HCT116 (cell line): ENCODE data around the gene CEMP1. TPM values are rescaled to one million over a fixed set of nuclear protein-coding genes. Genes with fewer than 3 reads are reported as not detected.
"Not testable (repeated sequence)": the region's sequence is repeated elsewhere in the genome, so short reads cannot be mapped to it uniquely, and the experiment has no call there.

Source experiments
- ATAC-seq: fragments of 200-7000 bp; cut with Tn5 transposase; 2 replicates; pipeline ENCODE4 v1.9.1; 2020; ENCODE audit warnings: mild to moderate bottlenecking, moderate library complexity
- BruUV-seq: library from RNA; stranded (reverse); fragments of 400-500 nt; replicated peaks from 2 replicates; lab custom pipeline; 2021; lab: Mats Ljungman, UMichigan
- CTCF ChIA-PET: fragments of 300-600 bp; sonication (Branson Sonifier 250); formaldehyde crosslinking; loops from one replicate; lab custom pipeline; 2021; ENCODE audit warnings: antibody characterized with exemption; lab: Charles Lee
- POLR2A ChIA-PET: fragments of 300-600, 350-600 bp; sonication (Branson Sonifier 250); formaldehyde crosslinking; loops from one replicate; lab custom pipeline; 2021; ENCODE audit warnings: antibody characterized with exemption; lab: Charles Lee
- RAD21 ChIA-PET, 2 experiments: fragments of 300-600 bp; sonication (Branson Sonifier 250); formaldehyde crosslinking; loops; one replicate each; lab custom pipeline; 2023; ENCODE audit warnings: low total read pairs in 2 of 2; ENCODE audit not compliant: uncharacterized antibody in 2 of 2, unreplicated experiment in 2 of 2, low non-redundant PET in 1 of 2; lab: Charles Lee
- DNase-seq: peaks from one replicate; pipeline ENCODE4 v3.0.0-alpha.2; 2010; ENCODE audit warnings: low read depth, low spot score
- H2AFZ ChIP-seq: fragments of 200-600 bp; shearing (Covaris generic), sonication (generic); 2 replicates; pipeline ENCODE4 v1.6.1; 2017; ENCODE audit warnings: low read depth, mixed run types, mixed read lengths, antibody characterized with exemption, low read length; ENCODE audit not compliant: poor library complexity, severe bottlenecking
- H3K27ac ChIP-seq: 2 replicates; pipeline ENCODE4 v1.5.1; 2012; ENCODE audit warnings: low read depth, low read length
- H3K27me3 ChIP-seq: fragments of 200-600 bp; sonication (generic); 2 replicates; pipeline ENCODE4 v1.6.1; 2016; ENCODE audit warnings: mixed run types, low read length, mixed read lengths; ENCODE audit not compliant: insufficient read depth
- H3K36me3 ChIP-seq, 2 experiments: fragments of 200-500 bp in 1 of 2; fragments of 200-600 bp in 1 of 2; sonication (Bioruptor generic) in 1 of 2; sonication (generic) in 1 of 2; 2 replicates each; pipeline versions ENCODE4 v1.5.1 to v1.6.1; 2014 to 2016; ENCODE audit warnings: low read length in 2 of 2, inconsistent platforms in 1 of 2, mixed read lengths in 1 of 2, mixed run types in 1 of 2; ENCODE audit not compliant: insufficient read depth in 2 of 2, control insufficient read depth in 1 of 2
- H3K4me1 ChIP-seq, 2 experiments: fragments of 200-600 bp in 1 of 2; sonication (generic) in 1 of 2; 2 replicates each; pipeline versions ENCODE4 v1.5.1 to v1.6.1; 2012 to 2017; ENCODE audit warnings: low read length in 2 of 2, inconsistent platforms in 1 of 2, mild to moderate bottlenecking in 1 of 2, mixed read lengths in 1 of 2, mixed run types in 1 of 2, moderate library complexity in 1 of 2; ENCODE audit not compliant: insufficient read depth in 2 of 2, control insufficient read depth in 1 of 2
- H3K4me2 ChIP-seq: fragments of 200-600 bp; sonication (generic); 2 replicates; pipeline ENCODE4 v1.6.1; 2017; ENCODE audit warnings: mixed run types, low read length, mixed read lengths
- H3K4me3 ChIP-seq, 2 experiments: fragments of 200-600 bp in 1 of 2; sonication (generic) in 1 of 2; replicated peaks in 1 of 2; 2 replicates each; pipeline ENCODE4 v1.5.1; 2011 to 2016; ENCODE audit warnings: low read length in 2 of 2, control low read depth in 1 of 2, low read depth in 1 of 2, mild to moderate bottlenecking in 1 of 2, mixed read lengths in 1 of 2, mixed run types in 1 of 2
- H3K79me2 ChIP-seq: fragments of 200-600 bp; sonication (generic); 2 replicates; pipeline ENCODE4 v1.6.1; 2017; ENCODE audit warnings: mild to moderate bottlenecking, mixed run types, low read length, moderate library complexity, mixed read lengths; ENCODE audit not compliant: insufficient read depth
- H3K9ac ChIP-seq: fragments of 200-600 bp; sonication (generic); 2 replicates; pipeline ENCODE4 v1.6.1; 2016; ENCODE audit warnings: low read length, mixed read lengths
- H3K9me2 ChIP-seq: fragments of 200-600 bp; sonication (generic), shearing (Covaris generic); 2 replicates; pipeline ENCODE4 v1.6.1; 2017; ENCODE audit warnings: mixed run types, mild to moderate bottlenecking, moderate library complexity; ENCODE audit not compliant: insufficient read depth
- H3K9me3 ChIP-seq, 2 experiments: fragments of 200-500 bp in 1 of 2; fragments of 200-600 bp in 1 of 2; sonication (Bioruptor generic) in 1 of 2; sonication (generic) in 1 of 2; 2 replicates each; pipeline ENCODE4 v1.6.1; 2014 to 2017; ENCODE audit warnings: low read length in 2 of 2, mixed read lengths in 2 of 2, inconsistent platforms in 1 of 2, low read depth in 1 of 2, mild to moderate bottlenecking in 1 of 2, mixed run types in 1 of 2, moderate library complexity in 1 of 2; ENCODE audit not compliant: control insufficient read depth in 1 of 2, insufficient read depth in 1 of 2
- H4K20me1 ChIP-seq: fragments of 200-600 bp; sonication (generic), shearing (Covaris generic); 2 replicates; pipeline ENCODE4 v1.6.1; 2017; ENCODE audit warnings: mixed run types, mild to moderate bottlenecking, moderate library complexity; ENCODE audit not compliant: insufficient read depth
- EGR1 ChIP-seq: IDR thresholded peaks from 2 replicates; pipeline ENCODE4 v1.6.1; 2012; ENCODE audit warnings: low read depth
- JUND ChIP-seq: IDR thresholded peaks from 2 replicates; pipeline ENCODE4 v1.6.1; 2012
- SIN3A ChIP-seq: IDR thresholded peaks from 2 replicates; pipeline ENCODE4 v1.6.1; 2012; ENCODE audit warnings: low read depth
- intact Hi-C: fragments of 100-400 bp; cut with micrococcal nuclease; formaldehyde crosslinking; loops from 2 replicates; pipeline ENCODE4 v1.10.0; 2022
- total RNA-seq: library from RNA; stranded (reverse); gene quantifications from one replicate; pipeline ENCODE4 v1.2.1, GENCODE V29; 2021; ENCODE audit not compliant: unreplicated experiment
- TF ChIP-seq, protein P1 (sequence below): IDR thresholded peaks from 2 replicates; pipeline ENCODE4 v1.6.1; 2011; ENCODE audit warnings: mild to moderate bottlenecking, low read length, moderate library complexity; ENCODE audit not compliant: insufficient replicate concordance; ENCODE audit errors: extremely low read depth

Gene CEMP1
- total RNA-seq, 1 experiment from 2014 or later = 0.32 TPM

GRCh38 chr16:2533912-2534311 is 2.7 kb upstream of the CEMP1 start (continued):
- TF ChIP-seq, protein P1, sequence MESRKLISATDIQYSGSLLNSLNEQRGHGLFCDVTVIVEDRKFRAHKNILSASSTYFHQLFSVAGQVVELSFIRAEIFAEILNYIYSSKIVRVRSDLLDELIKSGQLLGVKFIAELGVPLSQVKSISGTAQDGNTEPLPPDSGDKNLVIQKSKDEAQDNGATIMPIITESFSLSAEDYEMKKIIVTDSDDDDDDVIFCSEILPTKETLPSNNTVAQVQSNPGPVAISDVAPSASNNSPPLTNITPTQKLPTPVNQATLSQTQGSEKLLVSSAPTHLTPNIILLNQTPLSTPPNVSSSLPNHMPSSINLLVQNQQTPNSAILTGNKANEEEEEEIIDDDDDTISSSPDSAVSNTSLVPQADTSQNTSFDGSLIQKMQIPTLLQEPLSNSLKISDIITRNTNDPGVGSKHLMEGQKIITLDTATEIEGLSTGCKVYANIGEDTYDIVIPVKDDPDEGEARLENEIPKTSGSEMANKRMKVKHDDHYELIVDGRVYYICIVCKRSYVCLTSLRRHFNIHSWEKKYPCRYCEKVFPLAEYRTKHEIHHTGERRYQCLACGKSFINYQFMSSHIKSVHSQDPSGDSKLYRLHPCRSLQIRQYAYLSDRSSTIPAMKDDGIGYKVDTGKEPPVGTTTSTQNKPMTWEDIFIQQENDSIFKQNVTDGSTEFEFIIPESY = no peak
- TF ChIP-seq JUND = no peak
- TF ChIP-seq SIN3A = no peak
- TF ChIP-seq EGR1 = no peak

- H3K27me3 ChIP-seq, RAD21 ChIA-PET, H4K20me1 ChIP-seq, H3K9me3 ChIP-seq, CTCF ChIA-PET, H3K79me2 ChIP-seq, ATAC-seq, intact Hi-C loops, BruUV-seq, DNase-seq, H3K9me2 ChIP-seq, H2AFZ ChIP-seq: not testable (repeated sequence)
- Histone ChIP-seq H3K4me3 (peak overlapping the region; percentile 53 to 67), H3K27ac (peak overlapping the region; percentile 93), H3K9ac (peak overlapping the region; percentile 86), H3K4me1 (peaks cover 12 to 47% of the 10 kb centered on the region in 2 experiments), H3K36me3 (peaks cover under 1 to 14% of the 10 kb centered on the region in 2 experiments; a peak in 2 of 4 replicates), H3K4me2 (peak overlapping the region; percentile 97)
- POLR2A ChIA-PET = interaction anchor here (1.4 kb wide), 1 partner anchor 13 kb away, joined by 6 read pairs; the partner anchor contains the start of gene AMDHD2
These were observed 2.0 kb upstream of the CEMP1 start for GRCh38 chr16:2533142-2533755.
